ENCODE measurements around the gene RIBC2.
"Not testable (repeated sequence)": the region's sequence is repeated elsewhere in the genome, so short reads cannot be mapped to it uniquely, and the experiment has no call there.

The RIBC2 gene

GRCh38 chr22:45438336-45438735, 24.8 kb downstream of the RIBC2 start:
- no peak overlapping the region for H3K4me3 ChIP-seq (ENCODE audit: low read length)
- no peaks in the 10 kb centered on the region for H3K4me1 ChIP-seq (ENCODE audit: control insufficient read depth, low read depth, low read length)
- H3K18ac ChIP-seq (ENCODE audit: low read length), result no peak overlapping the region
- no peaks in the 10 kb centered on the region for H3K79me1 ChIP-seq (ENCODE audit: low read length)
- H3K23ac ChIP-seq (ENCODE audit: low read length), result no peak overlapping the region
- no peaks in the 10 kb centered on the region for H3K36me3 ChIP-seq (ENCODE audit: control insufficient read depth, insufficient read depth, low read length)
- H3K4me2 ChIP-seq (ENCODE audit: low read length), result no peak overlapping the region
- H2BK15ac ChIP-seq (replicated peaks; ENCODE audit: low read depth), result no peak overlapping the region
- no peaks in the 10 kb centered on the region for H3K27me3 ChIP-seq (ENCODE audit: insufficient read depth, low read length, poor library complexity)
- no peak overlapping the region for H4K8ac ChIP-seq (ENCODE audit: low read depth, low read length)
- no peak overlapping the region for H4K5ac ChIP-seq (ENCODE audit: low read length)
- H3K4ac ChIP-seq (ENCODE audit: low read depth, low read length), result no peak overlapping the region
- H3K27ac ChIP-seq (ENCODE audit: low read depth, low read length), result no peak overlapping the region
- no peak overlapping the region for H3K9ac ChIP-seq (ENCODE audit: low read length)
- H2BK120ac ChIP-seq (ENCODE audit: low read depth, low read length), result no peak overlapping the region
- no peak overlapping the region for H2BK5ac ChIP-seq (ENCODE audit: low read length)
- DNase-seq, result no peak
- no peak overlapping the region for H2AK5ac ChIP-seq (ENCODE audit: low read length)
- H3K56ac ChIP-seq (ENCODE audit: low read length), result no peak overlapping the region
- H3K79me2 ChIP-seq (ENCODE audit: control insufficient read depth, insufficient read depth, low read length), result no peaks in the 10 kb centered on the region

GRCh38 chr22:45440688-45441087, 27.2 kb downstream of the RIBC2 start:
- no CpG with 5 or more reads among the region's 13 CpGs for WGBS (ENCODE audit: extremely low coverage, insufficient coverage, low lambda C conversion rate)
- not testable (repeated sequence) for H2AK5ac ChIP-seq (ENCODE audit: low read length); H4K8ac ChIP-seq (ENCODE audit: low read depth, low read length); DNase-seq; H3K9ac ChIP-seq (ENCODE audit: low read length); H3K27ac ChIP-seq (ENCODE audit: low read depth, low read length); H2BK120ac ChIP-seq (ENCODE audit: low read depth, low read length); H3K27me3 ChIP-seq (ENCODE audit: insufficient read depth, low read length, poor library complexity); H3K79me2 ChIP-seq (ENCODE audit: control insufficient read depth, insufficient read depth, low read length); H3K4me2 ChIP-seq (ENCODE audit: low read length); H3K56ac ChIP-seq (ENCODE audit: low read length); H4K5ac ChIP-seq (ENCODE audit: low read length); H3K23ac ChIP-seq (ENCODE audit: low read length); H3K4me1 ChIP-seq (ENCODE audit: control insufficient read depth, low read depth, low read length); H3K4me3 ChIP-seq (ENCODE audit: low read length); H2BK5ac ChIP-seq (ENCODE audit: low read length); H3K4ac ChIP-seq (ENCODE audit: low read depth, low read length); H3K18ac ChIP-seq (ENCODE audit: low read length); H3K36me3 ChIP-seq (ENCODE audit: control insufficient read depth, insufficient read depth, low read length); H3K79me1 ChIP-seq (ENCODE audit: low read length); H2BK15ac ChIP-seq (replicated peaks; ENCODE audit: low read depth)

- no CpG with 5 or more reads among the region's 10 CpGs for WGBS (ENCODE audit: extremely low coverage, insufficient coverage, low lambda C conversion rate)
- Histone ChIP-seq H3K27ac (ENCODE audit: low read depth, low read length) (no peak overlapping the region), H3K79me2 (ENCODE audit: control insufficient read depth, insufficient read depth, low read length) (no peaks in the 10 kb centered on the region), H3K4me1 (ENCODE audit: control insufficient read depth, low read depth, low read length) (peaks cover 9% of the 10 kb centered on the region), H2BK120ac (ENCODE audit: low read depth, low read length) (no peak overlapping the region), H4K5ac (ENCODE audit: low read length) (no peak overlapping the region), H3K27me3 (ENCODE audit: insufficient read depth, low read length, poor library complexity) (no peaks in the 10 kb centered on the region), H3K4ac (ENCODE audit: low read depth, low read length) (no peak overlapping the region), H3K79me1 (ENCODE audit: low read length) (no peaks in the 10 kb centered on the region), H2AK5ac (ENCODE audit: low read length) (no peak overlapping the region), H3K36me3 (ENCODE audit: control insufficient read depth, insufficient read depth, low read length) (no peaks in the 10 kb centered on the region), H3K23ac (ENCODE audit: low read length) (no peak overlapping the region), H2BK5ac (ENCODE audit: low read length) (no peak overlapping the region), H2BK15ac (replicated peaks; ENCODE audit: low read depth) (no peak overlapping the region), H3K4me2 (ENCODE audit: low read length) (no peak overlapping the region), H3K56ac (ENCODE audit: low read length) (no peak overlapping the region), H3K18ac (ENCODE audit: low read length) (no peak overlapping the region), H4K8ac (ENCODE audit: low read depth, low read length) (no peak overlapping the region), H3K4me3 (ENCODE audit: low read length) (no peak overlapping the region), H3K9ac (ENCODE audit: low read length) (no peak overlapping the region)
- DNase-seq, result peak; percentile 84
These were observed 27.6 kb downstream of the RIBC2 start for GRCh38 chr22:45441138-45441537.

GRCh38 chr22:45442116-45442515, 28.6 kb downstream of the RIBC2 start:
- Histone ChIP-seq H3K36me3 (ENCODE audit: control insufficient read depth, insufficient read depth, low read length) (no peaks in the 10 kb centered on the region), H3K79me2 (ENCODE audit: control insufficient read depth, insufficient read depth, low read length) (no peaks in the 10 kb centered on the region), H3K27me3 (ENCODE audit: insufficient read depth, low read length, poor library complexity) (no peaks in the 10 kb centered on the region), H3K9ac (ENCODE audit: low read length) (no peak overlapping the region), H3K4ac (ENCODE audit: low read depth, low read length) (no peak overlapping the region), H2BK15ac (replicated peaks; ENCODE audit: low read depth) (no peak overlapping the region), H2BK5ac (ENCODE audit: low read length) (no peak overlapping the region), H3K4me2 (ENCODE audit: low read length) (no peak overlapping the region), H3K4me3 (ENCODE audit: low read length) (no peak overlapping the region), H3K27ac (ENCODE audit: low read depth, low read length) (no peak overlapping the region), H2AK5ac (ENCODE audit: low read length) (no peak overlapping the region), H3K79me1 (ENCODE audit: low read length) (no peaks in the 10 kb centered on the region), H4K5ac (ENCODE audit: low read length) (no peak overlapping the region), H3K4me1 (ENCODE audit: control insufficient read depth, low read depth, low read length) (peaks cover 9% of the 10 kb centered on the region), H3K18ac (ENCODE audit: low read length) (no peak overlapping the region), H2BK120ac (ENCODE audit: low read depth, low read length) (no peak overlapping the region), H3K56ac (ENCODE audit: low read length) (no peak overlapping the region), H3K23ac (ENCODE audit: low read length) (no peak overlapping the region), H4K8ac (ENCODE audit: low read depth, low read length) (no peak overlapping the region)
- no peak for DNase-seq
- WGBS (ENCODE audit: extremely low coverage, insufficient coverage, low lambda C conversion rate), result no CpG with 5 or more reads among the region's 5 CpGs

GRCh38 chr22:45444168-45444567, 30.7 kb downstream of the RIBC2 start:
- Histone ChIP-seq H3K4me3 (ENCODE audit: low read length) (no peak overlapping the region), H3K9ac (ENCODE audit: low read length) (no peak overlapping the region), H3K4me2 (ENCODE audit: low read length) (no peak overlapping the region), H2AK5ac (ENCODE audit: low read length) (peak overlapping the region; percentile 12), H3K18ac (ENCODE audit: low read length) (peak overlapping the region; percentile 11), H2BK120ac (ENCODE audit: low read depth, low read length) (no peak overlapping the region), H3K79me2 (ENCODE audit: control insufficient read depth, insufficient read depth, low read length) (no peaks in the 10 kb centered on the region), H3K56ac (ENCODE audit: low read length) (peak overlapping the region; percentile 84), H3K27ac (ENCODE audit: low read depth, low read length) (peak overlapping the region; percentile 20), H3K23ac (ENCODE audit: low read length) (no peak overlapping the region), H4K5ac (ENCODE audit: low read length) (no peak overlapping the region), H3K4ac (ENCODE audit: low read depth, low read length) (peak overlapping the region; percentile 77), H2BK5ac (ENCODE audit: low read length) (peak overlapping the region; percentile 96), H3K36me3 (ENCODE audit: control insufficient read depth, insufficient read depth, low read length) (no peaks in the 10 kb centered on the region), H2BK15ac (replicated peaks; ENCODE audit: low read depth) (no peak overlapping the region), H3K79me1 (ENCODE audit: low read length) (no peaks in the 10 kb centered on the region), H3K27me3 (ENCODE audit: insufficient read depth, low read length, poor library complexity) (no peaks in the 10 kb centered on the region), H3K4me1 (ENCODE audit: control insufficient read depth, low read depth, low read length) (peaks cover 9% of the 10 kb centered on the region), H4K8ac (ENCODE audit: low read depth, low read length) (no peak overlapping the region)
- WGBS (ENCODE audit: extremely low coverage, insufficient coverage, low lambda C conversion rate), result no CpG with 5 or more reads among the region's 3 CpGs
- peak; percentile 88 for DNase-seq

- Histone ChIP-seq H3K56ac (ENCODE audit: low read length) (peak overlapping the region; percentile 54), H3K23ac (ENCODE audit: low read length) (peak overlapping the region; percentile 48), H3K9ac (ENCODE audit: low read length) (no peak overlapping the region), H2AK5ac (ENCODE audit: low read length) (peak overlapping the region; percentile 68), H3K4me2 (ENCODE audit: low read length) (no peak overlapping the region), H4K8ac (ENCODE audit: low read depth, low read length) (no peak overlapping the region), H3K4me1 (ENCODE audit: control insufficient read depth, low read depth, low read length) (peaks cover 9% of the 10 kb centered on the region), H2BK120ac (ENCODE audit: low read depth, low read length) (no peak overlapping the region), H2BK5ac (ENCODE audit: low read length) (peak overlapping the region; percentile 76), H3K36me3 (ENCODE audit: control insufficient read depth, insufficient read depth, low read length) (no peaks in the 10 kb centered on the region), H3K27me3 (ENCODE audit: insufficient read depth, low read length, poor library complexity) (no peaks in the 10 kb centered on the region), H3K4ac (ENCODE audit: low read depth, low read length) (no peak overlapping the region), H2BK15ac (replicated peaks; ENCODE audit: low read depth) (no peak overlapping the region), H3K27ac (ENCODE audit: low read depth, low read length) (no peak overlapping the region), H3K79me1 (ENCODE audit: low read length) (no peaks in the 10 kb centered on the region), H3K79me2 (ENCODE audit: control insufficient read depth, insufficient read depth, low read length) (no peaks in the 10 kb centered on the region), H3K4me3 (ENCODE audit: low read length) (no peak overlapping the region), H4K5ac (ENCODE audit: low read length) (no peak overlapping the region), H3K18ac (ENCODE audit: low read length) (no peak overlapping the region)
- DNase-seq, result no peak
- WGBS (ENCODE audit: extremely low coverage, insufficient coverage, low lambda C conversion rate), result no CpG with 5 or more reads among the region's 14 CpGs
These were observed 31.7 kb downstream of the RIBC2 start for GRCh38 chr22:45445031-45445710.
